ENCODE measurements around the gene NAPEPLD. TPM values are rescaled to one million over a fixed set of nuclear protein-coding genes. Genes with fewer than 3 reads are reported as not detected.
"Not testable (repeated sequence)": the region's sequence is repeated elsewhere in the genome, so short reads cannot be mapped to it uniquely, and the experiment has no call there.

NAPEPLD gene
- 4.5 TPM for polyA plus RNA-seq (2013, experiment 1 of 2; ENCODE audit: insufficient read length)
- polyA plus RNA-seq (2013, experiment 2 of 2; ENCODE audit: insufficient read length), result 5.9 TPM

GRCh38 chr7:103148994-103149807 lies at the start of gene NAPEPLD:
NAPEPLD (minus strand) TSS chr7:103149099; CDS start chr7:103128776, 20,323 bp downstream.
- peak; percentile 88 for DNase-seq

- not testable (repeated sequence) for DNase-seq
Observed at GRCh38 chr7:103198079-103198478, 49.2 kb upstream of the NAPEPLD start.

- DNase-seq, result not testable (repeated sequence)
Observed at GRCh38 chr7:103195364-103195763, 46.5 kb upstream of the NAPEPLD start.

- not testable (repeated sequence) for DNase-seq
Observed at GRCh38 chr7:103172415-103173146, 23.7 kb upstream of the NAPEPLD start.

GRCh38 chr7:103171695-103172414 lies 23.0 kb upstream of the NAPEPLD start:
- not testable (repeated sequence) for DNase-seq

GRCh38 chr7:103166921-103167544 lies 18.1 kb upstream of the NAPEPLD start:
- not testable (repeated sequence) for DNase-seq

- DNase-seq, result peak; percentile 26
Observed at GRCh38 chr7:103163087-103163825, 14.4 kb upstream of the NAPEPLD start.

GRCh38 chr7:103162641-103163040 lies 13.7 kb upstream of the NAPEPLD start:
- not testable (repeated sequence) for DNase-seq

GRCh38 chr7:103161998-103162616 lies 13.2 kb upstream of the NAPEPLD start:
- peak; percentile 30 for DNase-seq

- not testable (repeated sequence) for DNase-seq
Observed at GRCh38 chr7:103159072-103159471, 10.2 kb upstream of the NAPEPLD start.

- not testable (repeated sequence) for DNase-seq
Observed at GRCh38 chr7:103155331-103156024, 6.6 kb upstream of the NAPEPLD start.

- no peak for DNase-seq
Observed at GRCh38 chr7:103154042-103154441, 5.1 kb upstream of the NAPEPLD start.

- DNase-seq, result not testable (repeated sequence)
Observed at GRCh38 chr7:103152744-103153617, 4.1 kb upstream of the NAPEPLD start.

GRCh38 chr7:103151993-103152676 lies 3.2 kb upstream of the NAPEPLD start:
- not testable (repeated sequence) for DNase-seq

GRCh38 chr7:103150192-103150591 lies 1.3 kb upstream of the NAPEPLD start:
- DNase-seq, result no peak

GRCh38 chr7:103149808-103150180 lies 895 bp upstream of the NAPEPLD start:
- no peak for DNase-seq

GRCh38 chr7:103148131-103148993 lies 537 bp downstream of the NAPEPLD start:
- no peak for DNase-seq

GRCh38 chr7:103144754-103145153 lies 4.1 kb downstream of the NAPEPLD start:
- DNase-seq, result not testable (repeated sequence)
